HFF-Myc (cell line): ENCODE data around the gene FOXL2.

Experiments used
- DNase-seq: peaks from one replicate; pipeline ENCODE4 v3.0.0-alpha.2; 2011; ENCODE audit warnings: low read depth; ENCODE audit errors: extremely low read depth
- H3K4me3 ChIP-seq: replicated peaks from 2 replicates; pipeline ENCODE4 v1.5.1; 2011; ENCODE audit warnings: low read depth, mild to moderate bottlenecking, control low read depth, low read length
- CTCF ChIP-seq: IDR thresholded peaks from 2 replicates; pipeline ENCODE4 v1.5.1; 2012; ENCODE audit warnings: mild to moderate bottlenecking, low read depth, low read length, control low read depth; ENCODE audit errors: missing control alignments

The FOXL2 gene

GRCh38 chr3:138938877-138939560 lies 7.9 kb downstream of the FOXL2 start:
- H3K4me3 ChIP-seq: no peak overlapping the region
- TF ChIP-seq CTCF: no peak
- DNase-seq: no peak

GRCh38 chr3:138938056-138938876 lies 8.7 kb downstream of the FOXL2 start:
- TF ChIP-seq CTCF: no peak
- H3K4me3 ChIP-seq: no peak overlapping the region
- no peak for DNase-seq

GRCh38 chr3:138937690-138938055 lies 9.3 kb downstream of the FOXL2 start:
- DNase-seq: no peak
- TF ChIP-seq CTCF: no peak
- H3K4me3 ChIP-seq: no peak overlapping the region

- no peak for DNase-seq
- no peak overlapping the region; the same call in 1 of the 2 replicates for H3K4me3 ChIP-seq
- no peak for TF ChIP-seq CTCF
These were observed 9.9 kb downstream of the FOXL2 start for GRCh38 chr3:138936741-138937689.

- DNase-seq: no peak
- TF ChIP-seq CTCF: peak; percentile 72
- H3K4me3 ChIP-seq: peak overlapping the region; percentile 41
These were observed 10.8 kb downstream of the FOXL2 start for GRCh38 chr3:138935863-138936740.

- no peak overlapping the region for H3K4me3 ChIP-seq
These were observed 11.5 kb downstream of the FOXL2 start for GRCh38 chr3:138935505-138935862.

More at GRCh38 chr3:138935505-138935862, 11.5 kb downstream of the FOXL2 start:
- no peak for DNase-seq
- no peak for TF ChIP-seq CTCF
